Loucy (cell line): Measurements from ENCODE around the gene DMAP1.

Source experiments
- H2AFZ ChIP-seq: fragments of 200-600 bp; sonication (generic); 2 replicates; pipeline ENCODE4 v1.6.0; 2016; ENCODE audit warnings: antibody characterized with exemption, mild to moderate bottlenecking, low read length, moderate library complexity
- H3F3A ChIP-seq: fragments of 200-600 bp; 2 replicates; pipeline ENCODE4 v1.6.0; 2016; ENCODE audit warnings: antibody characterized with exemption, low read depth, mild to moderate bottlenecking
- H3K27me3 ChIP-seq: fragments of 200-600 bp; sonication (generic); 2 replicates; pipeline ENCODE4 v1.6.1; 2014; ENCODE audit warnings: low read length, mild to moderate bottlenecking; ENCODE audit not compliant: insufficient read depth, poor library complexity, severe bottlenecking
- H3K36me3 ChIP-seq: fragments of 200-600 bp; sonication (generic); 2 replicates; pipeline ENCODE4 v1.6.1; 2016; ENCODE audit warnings: low read length; ENCODE audit not compliant: insufficient read depth
- H3K4me1 ChIP-seq: fragments of 200-600 bp; sonication (generic); 2 replicates; pipeline ENCODE4 v1.5.1; 2014; ENCODE audit warnings: low read length, mild to moderate bottlenecking; ENCODE audit not compliant: insufficient read depth, poor library complexity, severe bottlenecking
- H3K4me2 ChIP-seq: fragments of 200-600 bp; sonication (generic); 2 replicates; pipeline ENCODE4 v1.6.0; 2014; ENCODE audit warnings: antibody characterized with exemption, low read length, low read depth, mild to moderate bottlenecking; ENCODE audit not compliant: poor library complexity, severe bottlenecking
- H3K4me3 ChIP-seq: fragments of 200-600 bp; sonication (generic); 2 replicates; pipeline ENCODE4 v1.5.1; 2014; ENCODE audit warnings: low read length, mild to moderate bottlenecking, mixed read lengths; ENCODE audit not compliant: poor library complexity, severe bottlenecking
- H3K79me2 ChIP-seq: fragments of 200-600 bp; sonication (generic); 2 replicates; pipeline ENCODE4 v1.6.1; 2014; ENCODE audit warnings: low read length; ENCODE audit not compliant: insufficient read depth
- H3K9ac ChIP-seq: fragments of 200-600 bp; sonication (generic); 2 replicates; pipeline ENCODE4 v1.6.0; 2014; ENCODE audit warnings: mild to moderate bottlenecking, low read depth, low read length, moderate library complexity; ENCODE audit not compliant: poor library complexity, severe bottlenecking
- H3K9me2 ChIP-seq: fragments of 200-600 bp; sonication (generic); replicated peaks from 2 replicates; pipeline ENCODE4 v1.6.1; 2016; ENCODE audit warnings: low read depth, low read length, mixed read lengths
- H3K9me3 ChIP-seq: fragments of 200-600 bp; sonication (generic); 2 replicates; pipeline ENCODE4 v1.6.1; 2014; ENCODE audit warnings: mild to moderate bottlenecking, antibody characterized with exemption, low read length, low read depth; ENCODE audit not compliant: insufficient read depth
- H4K20me1 ChIP-seq: fragments of 200-600 bp; sonication (generic); 2 replicates; pipeline ENCODE4 v1.6.0; 2014; ENCODE audit warnings: antibody characterized with exemption, low read length, mild to moderate bottlenecking; ENCODE audit not compliant: insufficient read depth, poor library complexity, severe bottlenecking
- CTCF ChIP-seq: fragments of 200-600 bp; sonication (generic); conservative IDR thresholded peaks from 2 replicates; pipeline ENCODE4 v1.5.1; 2014; ENCODE audit warnings: mild to moderate bottlenecking, antibody characterized with exemption, low read length
- EZH2phosphoT487 ChIP-seq: fragments of 200-600 bp; IDR thresholded peaks from 2 replicates; pipeline ENCODE4 v1.6.1; 2018; ENCODE audit warnings: antibody characterized with exemption, mild to moderate bottlenecking, moderate library complexity, borderline replicate concordance

The DMAP1 gene

DNA sequence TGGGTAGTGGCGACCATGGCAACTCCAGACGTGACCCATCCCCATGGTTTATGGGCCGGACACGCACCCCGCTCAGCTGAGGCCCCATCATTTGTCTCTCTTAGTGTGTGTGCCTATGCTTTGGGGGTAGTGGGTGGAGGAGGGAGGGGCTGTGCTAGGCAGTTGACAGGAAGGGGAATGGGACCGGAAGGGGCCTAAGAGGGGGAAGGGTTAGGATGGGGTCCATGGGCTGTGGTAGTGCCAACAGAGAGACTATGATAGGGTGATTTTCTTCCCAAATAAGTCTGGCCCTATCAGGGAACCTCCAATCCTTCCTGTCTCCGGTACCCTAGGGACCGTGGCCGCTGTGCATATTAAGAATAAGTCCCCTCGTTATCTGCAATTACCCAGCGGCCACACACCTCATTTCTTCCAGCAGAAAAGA is 9.9 kb downstream of the DMAP1 start:
- peaks cover 35% of the 10 kb centered on the region; the same call in 1 of the 2 replicates for H3K36me3 ChIP-seq
- H3K9me2 ChIP-seq: no peaks in the 10 kb centered on the region
- H3K79me2 ChIP-seq: no peaks in the 10 kb centered on the region
- no peaks in the 10 kb centered on the region for H3K9me3 ChIP-seq
- H4K20me1 ChIP-seq: no peaks in the 10 kb centered on the region
- no peak overlapping the region for H3K9ac ChIP-seq
- no peaks in the 10 kb centered on the region for H3K4me1 ChIP-seq
- H2AFZ ChIP-seq: no peak overlapping the region
- no peaks in the 10 kb centered on the region for H3F3A ChIP-seq
- no peak overlapping the region for H3K4me2 ChIP-seq
- TF ChIP-seq EZH2phosphoT487 (no peak), CTCF (no peak)
- H3K4me3 ChIP-seq: no peak overlapping the region
- H3K27me3 ChIP-seq: no peaks in the 10 kb centered on the region

GRCh38 chr1:44225761-44226160 is 12.5 kb downstream of the DMAP1 start:
- H3K9ac ChIP-seq: no peak overlapping the region
- no peaks in the 10 kb centered on the region for H3K27me3 ChIP-seq
- no peaks in the 10 kb centered on the region for H3F3A ChIP-seq
- peaks cover 10% of the 10 kb centered on the region; the same call in 1 of the 2 replicates for H3K36me3 ChIP-seq
- no peaks in the 10 kb centered on the region for H3K4me1 ChIP-seq
- no peaks in the 10 kb centered on the region for H4K20me1 ChIP-seq
- H3K9me3 ChIP-seq: no peaks in the 10 kb centered on the region
- H3K79me2 ChIP-seq: no peaks in the 10 kb centered on the region
- H3K9me2 ChIP-seq: no peaks in the 10 kb centered on the region
- H2AFZ ChIP-seq: no peak overlapping the region
- H3K4me2 ChIP-seq: no peak overlapping the region
- no peak overlapping the region for H3K4me3 ChIP-seq
- TF ChIP-seq EZH2phosphoT487: no peak

- H4K20me1 ChIP-seq: no peaks in the 10 kb centered on the region
- H3K9ac ChIP-seq: no peak overlapping the region
- no peak overlapping the region for H3K4me3 ChIP-seq
- no peaks in the 10 kb centered on the region; the same call in 1 of the 2 replicates for H3K36me3 ChIP-seq
- no peaks in the 10 kb centered on the region for H3K4me1 ChIP-seq
- TF ChIP-seq CTCF (no peak), EZH2phosphoT487 (no peak)
- H3F3A ChIP-seq: no peaks in the 10 kb centered on the region
- no peak overlapping the region for H3K4me2 ChIP-seq
- H2AFZ ChIP-seq: no peak overlapping the region
- no peaks in the 10 kb centered on the region for H3K9me3 ChIP-seq
- no peaks in the 10 kb centered on the region for H3K27me3 ChIP-seq
- no peaks in the 10 kb centered on the region for H3K9me2 ChIP-seq
- H3K79me2 ChIP-seq: no peaks in the 10 kb centered on the region
Observed at GRCh38 chr1:44227211-44227610, 13.9 kb downstream of the DMAP1 start.

DNA sequence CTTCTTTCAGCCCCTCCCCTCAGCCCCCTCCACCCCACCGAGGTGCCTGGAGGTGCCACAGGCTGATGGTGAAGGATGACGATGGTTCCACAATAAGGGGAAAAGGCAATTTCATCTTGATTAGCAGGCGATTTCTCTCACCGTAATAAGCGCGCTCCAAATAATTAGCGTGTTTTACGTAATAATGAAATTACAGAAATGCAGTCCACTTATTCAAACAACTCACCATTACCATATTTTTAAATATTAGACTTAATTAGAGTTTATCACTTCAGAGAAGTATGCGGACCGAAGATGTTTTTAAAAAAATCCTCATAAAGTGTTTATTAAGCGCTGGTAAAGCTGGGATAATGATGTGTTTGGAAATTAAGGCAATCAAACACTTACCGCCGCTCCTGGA is 14.9 kb downstream of the DMAP1 start:
- Histone ChIP-seq H3K9me3 (no peaks in the 10 kb centered on the region), H3K79me2 (no peaks in the 10 kb centered on the region), H3K4me3 (no peak overlapping the region), H2AFZ (no peak overlapping the region), H3K9me2 (no peaks in the 10 kb centered on the region), H3K4me2 (no peak overlapping the region), H3K9ac (no peak overlapping the region), H3K4me1 (no peaks in the 10 kb centered on the region), H3K36me3 (no peaks in the 10 kb centered on the region), H4K20me1 (no peaks in the 10 kb centered on the region), H3F3A (no peaks in the 10 kb centered on the region), H3K27me3 (no peaks in the 10 kb centered on the region)
- TF ChIP-seq CTCF (no peak), EZH2phosphoT487 (no peak)
